Stimulated activated CD4-positive, alpha-beta T cell treated with anti-CD3 and anti-CD28 coated beads, Interleukin-2, amount 100 ng/mL, for 24 hours (primary cell): Measurements from ENCODE around the gene ZNF445.
"Not testable (repeated sequence)": the region's sequence is repeated elsewhere in the genome, so short reads cannot be mapped to it uniquely, and the experiment has no call there.

ENCODE experiments used
- DNase-seq, 2 donors: peaks; one replicate each; pipeline ENCODE4 v3.0.0-alpha.2; 2020

Gene ZNF445

GRCh38 chr3:44474886-44475285 lies 2.6 kb downstream of the ZNF445 start:
- DNase-seq = not testable (repeated sequence)

GRCh38 chr3:44470430-44470829 lies 7.0 kb downstream of the ZNF445 start:
- no peak for DNase-seq

- DNase-seq = no peak
These were observed 7.6 kb downstream of the ZNF445 start for GRCh38 chr3:44469914-44470313.

- peak; percentile 45 to 48 for DNase-seq
These were observed 8.6 kb downstream of the ZNF445 start for GRCh38 chr3:44468572-44469520.

GRCh38 chr3:44468099-44468537 lies 9.4 kb downstream of the ZNF445 start:
- not testable (repeated sequence) for DNase-seq

GRCh38 chr3:44467241-44467640 lies 10.2 kb downstream of the ZNF445 start:
- no peak for DNase-seq

- not testable (repeated sequence) for DNase-seq
These were observed 12.6 kb downstream of the ZNF445 start for GRCh38 chr3:44464920-44465319.

- DNase-seq = no peak
These were observed 13.0 kb downstream of the ZNF445 start for GRCh38 chr3:44464509-44464908.

GRCh38 chr3:44460050-44460449 lies 17.4 kb downstream of the ZNF445 start:
- DNase-seq = not testable (repeated sequence)

GRCh38 chr3:44455318-44455717 lies 22.2 kb downstream of the ZNF445 start:
- no peak for DNase-seq

- DNase-seq = no peak
These were observed 23.2 kb downstream of the ZNF445 start for GRCh38 chr3:44454258-44454657.

- no peak for DNase-seq
These were observed 26.0 kb downstream of the ZNF445 start for GRCh38 chr3:44451441-44451840.

- DNase-seq = no peak
These were observed 30.5 kb downstream of the ZNF445 start for GRCh38 chr3:44446929-44447328.

- DNase-seq = no peak
These were observed 31.7 kb downstream of the ZNF445 start for GRCh38 chr3:44445786-44446185.

- no peak for DNase-seq
These were observed 32.4 kb downstream of the ZNF445 start for GRCh38 chr3:44444896-44445691.

GRCh38 chr3:44444437-44444836 lies 33.0 kb downstream of the ZNF445 start:
- DNase-seq = no peak

- DNase-seq = peak in 1 of 2 donors; percentile 12
These were observed 34.7 kb downstream of the ZNF445 start for GRCh38 chr3:44442596-44443309.

- DNase-seq = peak; percentile 66 to 70
These were observed 37.8 kb downstream of the ZNF445 start for GRCh38 chr3:44439499-44440295.

GRCh38 chr3:44437800-44438199 lies 39.7 kb downstream of the ZNF445 start:
- DNase-seq = no peak

- no peak for DNase-seq
These were observed 41.3 kb downstream of the ZNF445 start for GRCh38 chr3:44436181-44436580.

GRCh38 chr3:44434834-44435510 lies 42.5 kb downstream of the ZNF445 start:
- no peak for DNase-seq

- no peak for DNase-seq
These were observed 47.0 kb downstream of the ZNF445 start for GRCh38 chr3:44430466-44430865.
